Karpas-422 (cell line): Measurements from ENCODE around the gene SLC29A2. TPM values are rescaled to one million over a fixed set of nuclear protein-coding genes. Genes with fewer than 3 reads are reported as not detected.
A peak's percentile ranks its signal among the peaks of the same experiment; 100 is the strongest.
"Not testable (repeated sequence)": the region's sequence is repeated elsewhere in the genome, so short reads cannot be mapped to it uniquely, and the experiment has no call there.

Experiments
- DNase-seq: peaks from one replicate; pipeline ENCODE4 v3.0.0-alpha.2; 2015
- H2AFZ ChIP-seq: fragments of 200-600 bp; sonication (generic); 2 replicates; pipeline ENCODE4 v1.6.1; 2014; ENCODE audit warnings: antibody characterized with exemption, low read length, mixed read lengths
- H3K27ac ChIP-seq: fragments of 200-600 bp; sonication (generic); 2 replicates; pipeline ENCODE4 v1.5.1; 2014; ENCODE audit warnings: mild to moderate bottlenecking, low read length, moderate library complexity
- H3K27me3 ChIP-seq: fragments of 200-600 bp; sonication (generic); 2 replicates; pipeline ENCODE4 v1.6.1; 2014; ENCODE audit warnings: low read length, mixed read lengths
- H3K36me3 ChIP-seq: fragments of 200-600 bp; sonication (generic); 2 replicates; pipeline ENCODE4 v1.6.1; 2014; ENCODE audit warnings: low read length, mixed read lengths; ENCODE audit not compliant: insufficient read depth
- H3K4me1 ChIP-seq: fragments of 200-600 bp; sonication (generic); 2 replicates; pipeline ENCODE4 v1.6.1; 2014; ENCODE audit warnings: mild to moderate bottlenecking, low read length, mixed read lengths
- H3K4me2 ChIP-seq: fragments of 200-600 bp; sonication (generic); 2 replicates; pipeline ENCODE4 v1.6.1; 2014; ENCODE audit warnings: low read length, low read depth, mild to moderate bottlenecking; ENCODE audit not compliant: poor library complexity, severe bottlenecking
- H3K4me3 ChIP-seq: fragments of 200-600 bp; sonication (generic); 2 replicates; pipeline ENCODE4 v1.5.1; 2014; ENCODE audit warnings: mild to moderate bottlenecking, antibody characterized with exemption, low read length, mixed read lengths
- H3K79me2 ChIP-seq: fragments of 200-600 bp; sonication (generic); 2 replicates; pipeline ENCODE4 v1.6.1; 2014; ENCODE audit warnings: mild to moderate bottlenecking, low read length, mixed read lengths
- H3K9ac ChIP-seq: fragments of 200-600 bp; sonication (generic); 2 replicates; pipeline ENCODE4 v1.6.0; 2014; ENCODE audit warnings: low read length
- H3K9me2 ChIP-seq: fragments of 200-600 bp; sonication (generic), shearing (Covaris generic); replicated peaks from 2 replicates; pipeline ENCODE4 v1.6.0; 2014; ENCODE audit warnings: mild to moderate bottlenecking, low read length, moderate library complexity; ENCODE audit not compliant: insufficient read depth
- H3K9me3 ChIP-seq: fragments of 300-700, 200-600 bp; sonication (generic); 2 replicates; pipeline ENCODE4 v1.6.1; 2014; ENCODE audit warnings: low read length, mixed read lengths
- H4K20me1 ChIP-seq: fragments of 200-600 bp; sonication (generic); 2 replicates; pipeline ENCODE4 v1.6.1; 2014; ENCODE audit warnings: mild to moderate bottlenecking, antibody characterized with exemption, low read length, low read depth; ENCODE audit not compliant: insufficient read depth
- total RNA-seq: library from RNA; depleted of rRNA; stranded (reverse); fragments of >200 nt; shearing (Covaris generic); gene quantifications from 2 replicates; pipeline ENCODE4 v1.2.3, GENCODE V29; 2014; ENCODE audit warnings: low replicate concordance

Gene SLC29A2
- total RNA-seq, 1 experiment from 2014 or later, result 0.15 TPM

GRCh38 chr11:66363187-66363601 lies 8.4 kb downstream of the SLC29A2 start:
- no peak overlapping the region for H3K27ac ChIP-seq
- H3K9me2 ChIP-seq, result no peaks in the 10 kb centered on the region

GRCh38 chr11:66362481-66363147 lies 8.9 kb downstream of the SLC29A2 start:
- Histone ChIP-seq H3K4me2 (no peak overlapping the region), H3K27me3 (no peaks in the 10 kb centered on the region), H3K79me2 (no peaks in the 10 kb centered on the region), H4K20me1 (0 out of 2 replicates have a peak, but pooled peaks cover 3% of the 10 kb centered on the region), H3K4me1 (no peaks in the 10 kb centered on the region), H3K36me3 (no peaks in the 10 kb centered on the region), H3K9me3 (no peaks in the 10 kb centered on the region), H3K4me3 (no peak overlapping the region), H2AFZ (no peak overlapping the region), H3K9ac (no peak overlapping the region), H3K9me2 (no peaks in the 10 kb centered on the region), H3K27ac (no peak overlapping the region)
- no peak for DNase-seq

More at GRCh38 chr11:66363187-66363601, 8.4 kb downstream of the SLC29A2 start:
- no peak overlapping the region for H2AFZ ChIP-seq
- H3K4me3 ChIP-seq, result no peak overlapping the region
- no peak for DNase-seq
- no peaks in the 10 kb centered on the region for H3K79me2 ChIP-seq
- H3K4me1 ChIP-seq, result no peaks in the 10 kb centered on the region
- H3K27me3 ChIP-seq, result no peaks in the 10 kb centered on the region
- H3K4me2 ChIP-seq, result no peak overlapping the region
- H3K9ac ChIP-seq, result no peak overlapping the region
- H3K9me3 ChIP-seq, result no peaks in the 10 kb centered on the region
- 0 out of 2 replicates have a peak, but pooled peaks cover 3% of the 10 kb centered on the region for H4K20me1 ChIP-seq
- H3K36me3 ChIP-seq, result no peaks in the 10 kb centered on the region

- Histone ChIP-seq H3K4me1 (no peaks in the 10 kb centered on the region), H3K79me2 (no peaks in the 10 kb centered on the region), H3K4me2 (no peak overlapping the region), H4K20me1 (0 out of 2 replicates have a peak, but pooled peaks cover 3% of the 10 kb centered on the region), H3K9me2 (no peaks in the 10 kb centered on the region), H2AFZ (no peak overlapping the region), H3K36me3 (no peaks in the 10 kb centered on the region), H3K27me3 (no peaks in the 10 kb centered on the region), H3K27ac (no peak overlapping the region), H3K4me3 (no peak overlapping the region), H3K9ac (no peak overlapping the region), H3K9me3 (no peaks in the 10 kb centered on the region)
- no peak for DNase-seq
Measured at GRCh38 chr11:66361502-66361941, 10.0 kb downstream of the SLC29A2 start.

GRCh38 chr11:66360406-66361073 lies 11.0 kb downstream of the SLC29A2 start:
- no peak overlapping the region for H3K4me3 ChIP-seq
- no peak overlapping the region for H3K27ac ChIP-seq
- DNase-seq, result no peak
- no peaks in the 10 kb centered on the region for H3K36me3 ChIP-seq
- H3K9me3 ChIP-seq, result no peaks in the 10 kb centered on the region
- 0 out of 2 replicates have a peak, but pooled peaks cover 3% of the 10 kb centered on the region for H4K20me1 ChIP-seq
- H3K9me2 ChIP-seq, result no peaks in the 10 kb centered on the region
- no peak overlapping the region for H2AFZ ChIP-seq
- H3K27me3 ChIP-seq, result no peaks in the 10 kb centered on the region
- no peak overlapping the region for H3K9ac ChIP-seq
- no peaks in the 10 kb centered on the region for H3K4me1 ChIP-seq
- H3K4me2 ChIP-seq, result no peak overlapping the region
- H3K79me2 ChIP-seq, result no peaks in the 10 kb centered on the region

GRCh38 chr11:66359662-66360087 lies 11.9 kb downstream of the SLC29A2 start:
- 0 out of 2 replicates have a peak, but pooled peaks cover 3% of the 10 kb centered on the region for H4K20me1 ChIP-seq
- H3K27ac ChIP-seq, result no peak overlapping the region
- H3K36me3 ChIP-seq, result no peaks in the 10 kb centered on the region
- H3K9ac ChIP-seq, result no peak overlapping the region
- no peak overlapping the region for H3K4me3 ChIP-seq
- no peaks in the 10 kb centered on the region for H3K9me2 ChIP-seq
- H3K27me3 ChIP-seq, result no peaks in the 10 kb centered on the region
- no peaks in the 10 kb centered on the region for H3K4me1 ChIP-seq
- no peaks in the 10 kb centered on the region for H3K79me2 ChIP-seq
- H3K9me3 ChIP-seq, result no peaks in the 10 kb centered on the region
- H3K4me2 ChIP-seq, result no peak overlapping the region
- no peak for DNase-seq
- H2AFZ ChIP-seq, result no peak overlapping the region

GRCh38 chr11:66350560-66351235 lies 20.9 kb downstream of the SLC29A2 start:
- H3K4me2 ChIP-seq, H4K20me1 ChIP-seq, H2AFZ ChIP-seq, H3K36me3 ChIP-seq, H3K9ac ChIP-seq, H3K9me2 ChIP-seq, DNase-seq, H3K4me3 ChIP-seq, H3K27ac ChIP-seq, H3K9me3 ChIP-seq, H3K27me3 ChIP-seq: not testable (repeated sequence)
- peaks cover 31% of the 10 kb centered on the region for H3K79me2 ChIP-seq
- peaks cover 30% of the 10 kb centered on the region for H3K4me1 ChIP-seq

- no peak overlapping the region for H3K27ac ChIP-seq
- peaks cover 39% of the 10 kb centered on the region for H3K4me1 ChIP-seq
- H4K20me1 ChIP-seq, result peaks cover 7% of the 10 kb centered on the region; the same call in 1 of the 2 replicates
- H3K9ac ChIP-seq, result no peak overlapping the region
- H2AFZ ChIP-seq, result no peak overlapping the region
- no peak overlapping the region; the same call in 1 of the 2 replicates for H3K4me3 ChIP-seq
- H3K9me2 ChIP-seq, result no peaks in the 10 kb centered on the region
- H3K36me3 ChIP-seq, result peaks cover 1% of the 10 kb centered on the region; the same call in 1 of the 2 replicates
- DNase-seq, result no peak
- no peaks in the 10 kb centered on the region for H3K9me3 ChIP-seq
- peaks cover 44% of the 10 kb centered on the region for H3K79me2 ChIP-seq
- H3K4me2 ChIP-seq, result peak overlapping the region; percentile 99
- no peaks in the 10 kb centered on the region for H3K27me3 ChIP-seq
Measured at GRCh38 chr11:66349084-66349386, 22.5 kb downstream of the SLC29A2 start.
